HS-27A (cell line): ENCODE measurements around the gene OSBPL1A.

Experiments used
- DNase-seq: peaks from one replicate; pipeline ENCODE4 v3.0.0-alpha.2; 2012; ENCODE audit warnings: low read depth, missing footprints

The OSBPL1A gene

GRCh38 chr18:24267878-24268277 is 129.7 kb downstream of the OSBPL1A start:
- DNase-seq: no peak

DNA sequence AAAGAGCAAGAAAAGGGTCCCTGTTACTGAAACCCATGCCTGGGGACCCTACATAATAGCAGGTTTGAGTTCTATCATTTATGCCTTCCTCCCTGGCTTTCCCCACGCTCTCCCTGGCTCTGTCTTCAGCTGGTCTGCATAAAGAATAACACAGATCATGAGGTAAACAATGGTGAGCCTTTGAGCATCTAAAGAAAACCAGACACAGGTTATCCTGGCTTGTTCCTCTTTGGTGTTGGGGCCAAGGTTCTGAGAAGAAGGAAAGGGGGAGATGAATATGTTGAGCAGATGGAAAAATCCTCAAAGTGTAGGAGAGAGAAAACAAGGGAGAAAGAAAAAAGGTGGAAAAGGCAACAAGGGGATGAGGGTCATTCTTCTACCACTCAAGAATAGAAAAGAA is 131.5 kb downstream of the OSBPL1A start:
- DNase-seq: no peak

GRCh38 chr18:24265502-24266064 is 132.0 kb downstream of the OSBPL1A start:
- no peak for DNase-seq

DNA sequence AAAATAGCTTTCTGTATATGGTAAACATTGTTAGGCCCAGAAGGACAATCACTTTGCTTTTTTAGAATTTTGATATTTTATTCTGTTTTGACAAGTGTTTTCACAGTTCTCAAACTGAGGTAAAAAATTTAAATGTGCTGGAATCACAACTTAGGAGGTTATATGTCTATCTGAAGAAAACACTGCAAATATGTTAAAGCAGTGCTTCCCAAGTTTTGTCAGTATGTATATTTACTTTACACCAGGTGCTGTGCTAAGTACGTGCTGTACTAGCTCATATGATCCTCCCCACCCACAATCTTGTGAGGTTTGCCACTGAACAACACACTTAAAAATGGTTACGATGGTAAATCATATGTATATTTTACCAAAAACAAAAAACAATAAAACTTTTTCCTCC is 134.6 kb downstream of the OSBPL1A start:
- no peak for DNase-seq

GRCh38 chr18:24262087-24262486 is 135.5 kb downstream of the OSBPL1A start:
- DNase-seq: no peak

DNA sequence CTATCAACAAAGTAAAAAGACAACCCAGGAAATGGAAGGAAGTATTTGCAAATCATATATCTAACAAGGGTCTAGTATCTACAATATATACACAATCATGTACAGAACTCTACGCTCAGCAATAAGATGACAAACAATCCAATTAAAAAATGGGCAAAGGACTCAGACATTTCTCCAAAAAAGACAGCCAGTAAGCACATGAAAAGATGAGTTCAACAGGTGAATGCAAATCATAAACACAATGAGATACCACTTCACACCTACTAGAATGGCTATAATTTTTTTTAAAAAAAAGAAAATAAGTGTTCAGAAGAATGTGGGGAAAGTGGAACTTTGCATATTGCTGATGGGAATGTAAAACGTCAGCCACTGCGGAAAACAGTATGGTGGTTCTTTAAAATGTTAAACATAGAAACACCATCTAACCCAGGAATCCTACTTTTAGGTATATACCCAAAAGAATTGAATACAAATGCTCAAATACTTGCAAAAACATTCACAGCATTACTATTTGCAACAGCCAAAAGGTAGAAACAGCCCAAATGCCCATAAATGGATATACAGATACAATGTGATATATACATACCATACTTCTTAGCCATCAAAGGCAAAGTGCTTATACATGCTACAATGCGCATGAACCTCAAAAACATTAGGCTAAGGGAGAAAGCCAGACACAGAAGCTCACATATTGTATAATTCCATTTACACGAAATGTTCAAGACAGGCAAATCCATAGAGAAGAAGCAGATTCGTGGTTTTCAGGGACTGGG is 137.6 kb downstream of the OSBPL1A start:
- no peak for DNase-seq

DNA sequence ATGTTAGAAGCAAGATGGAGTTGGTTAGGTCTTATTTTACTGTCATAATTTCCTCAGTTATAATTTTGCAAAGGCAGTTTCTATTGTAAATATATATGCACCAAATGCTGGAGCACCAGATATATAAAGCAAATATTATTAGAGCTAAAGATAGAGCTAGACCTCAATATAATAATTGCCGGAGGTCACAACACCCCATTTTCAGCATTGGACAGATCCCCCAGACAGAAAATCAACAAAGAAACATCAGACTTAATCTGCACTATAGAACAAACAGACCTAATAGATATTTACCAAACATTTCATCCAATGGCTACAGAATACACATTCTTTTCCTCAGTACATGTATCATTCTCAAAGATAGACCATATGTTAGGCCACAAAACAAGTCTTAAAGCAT is 143.6 kb downstream of the OSBPL1A start:
- DNase-seq: no peak

DNA sequence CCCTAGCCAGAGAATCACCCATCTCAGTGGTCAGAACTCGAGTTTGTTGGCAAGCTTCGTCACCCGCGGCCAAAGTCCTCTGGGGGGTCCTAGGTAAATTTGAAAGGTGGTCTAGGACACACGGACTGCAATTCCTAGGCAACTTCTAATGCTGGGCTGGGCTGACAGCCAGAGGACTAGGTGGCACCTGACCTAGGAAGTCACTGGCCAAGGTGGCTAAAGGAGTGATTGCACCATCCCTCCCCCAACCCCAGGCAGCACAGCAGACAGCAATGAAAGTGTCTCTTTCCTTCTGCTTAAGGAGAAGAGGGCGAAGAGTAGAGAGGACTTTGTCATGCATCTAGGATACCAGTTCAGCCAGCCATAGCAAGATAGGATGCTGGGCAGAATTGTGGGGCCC is 147.9 kb downstream of the OSBPL1A start:
- no peak for DNase-seq

DNA sequence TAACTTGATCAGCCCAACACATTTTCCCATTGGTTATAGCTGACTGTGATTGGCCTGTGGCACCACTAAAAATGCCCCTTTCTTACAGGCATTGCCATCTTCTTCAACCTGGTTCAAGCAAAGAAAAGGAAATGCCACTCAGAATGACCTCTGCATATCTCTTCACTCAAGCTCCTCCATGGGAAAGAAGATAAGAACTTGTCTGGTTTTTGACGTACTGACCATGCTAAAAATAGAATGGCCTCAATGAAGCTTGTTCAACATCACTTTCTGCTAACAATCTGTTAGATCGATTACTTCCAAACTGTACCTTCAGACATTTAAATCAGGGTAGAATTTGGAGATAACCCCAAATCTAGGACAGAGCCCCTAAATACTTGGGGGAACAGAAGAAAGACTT is 149.3 kb downstream of the OSBPL1A start:
- no peak for DNase-seq

DNA sequence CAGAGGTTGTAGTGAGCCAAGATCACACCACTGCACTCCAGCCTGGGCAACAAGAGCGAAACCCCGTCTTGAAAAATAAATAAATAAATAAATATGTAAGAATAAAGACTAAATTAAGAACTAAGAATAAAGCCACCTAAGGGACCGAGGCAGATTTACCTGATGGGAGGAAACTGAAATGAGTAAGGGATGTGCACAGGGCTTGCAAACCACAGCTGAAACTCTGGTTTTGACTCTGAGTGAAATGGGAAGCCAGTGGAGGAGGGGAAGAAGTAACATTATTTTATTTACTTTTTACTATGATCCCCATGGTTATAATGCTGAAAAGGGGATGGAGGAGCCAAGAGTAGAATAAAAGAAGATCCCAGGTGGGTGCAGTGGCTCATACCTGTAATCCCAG is 151.5 kb downstream of the OSBPL1A start:
- DNase-seq: no peak

- no peak for DNase-seq
Observed at GRCh38 chr18:24244698-24245097, 152.9 kb downstream of the OSBPL1A start.

DNA sequence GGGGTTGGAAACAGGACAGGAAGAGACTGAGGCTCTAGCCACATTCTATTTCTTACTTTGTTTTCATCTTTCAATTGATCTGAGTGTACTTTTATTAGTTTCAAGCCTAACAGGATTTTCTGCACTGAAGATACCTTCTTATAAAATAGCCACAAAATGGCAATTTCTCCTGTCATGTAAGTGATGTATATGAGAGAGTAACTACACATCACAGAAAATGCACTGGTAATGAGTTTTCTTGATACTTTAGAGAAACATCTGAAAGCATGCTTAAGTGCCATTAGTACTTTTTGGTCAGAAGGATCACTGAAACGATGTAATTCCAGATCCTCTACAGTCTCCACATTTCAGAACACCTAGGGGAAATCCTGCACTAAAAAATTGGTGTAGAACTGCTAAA is 153.9 kb downstream of the OSBPL1A start:
- no peak for DNase-seq

GRCh38 chr18:24239341-24239740 is 158.3 kb downstream of the OSBPL1A start:
- no peak for DNase-seq

GRCh38 chr18:24238387-24238786 is 159.2 kb downstream of the OSBPL1A start:
- no peak for DNase-seq

GRCh38 chr18:24234850-24235418 is 162.7 kb downstream of the OSBPL1A start:
- DNase-seq: no peak

DNA sequence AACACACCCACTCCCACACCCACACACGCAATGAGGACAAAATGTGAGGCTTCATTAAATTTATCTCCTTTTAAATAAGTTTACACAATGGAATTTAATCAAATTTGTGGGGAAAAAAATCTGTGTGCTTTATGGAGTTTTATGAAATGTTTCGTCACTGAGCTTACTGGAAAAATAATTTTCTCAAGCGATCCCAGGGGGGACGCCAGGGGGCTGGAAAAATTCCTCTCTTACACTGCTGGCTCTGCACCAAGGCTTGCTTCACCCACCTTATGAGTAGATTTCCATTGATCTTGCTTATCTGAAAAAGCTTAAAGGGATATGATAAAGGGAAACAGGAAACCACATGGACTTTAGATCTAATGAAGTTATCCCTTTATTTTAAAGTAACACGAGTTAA is 163.3 kb downstream of the OSBPL1A start:
- no peak for DNase-seq

DNA sequence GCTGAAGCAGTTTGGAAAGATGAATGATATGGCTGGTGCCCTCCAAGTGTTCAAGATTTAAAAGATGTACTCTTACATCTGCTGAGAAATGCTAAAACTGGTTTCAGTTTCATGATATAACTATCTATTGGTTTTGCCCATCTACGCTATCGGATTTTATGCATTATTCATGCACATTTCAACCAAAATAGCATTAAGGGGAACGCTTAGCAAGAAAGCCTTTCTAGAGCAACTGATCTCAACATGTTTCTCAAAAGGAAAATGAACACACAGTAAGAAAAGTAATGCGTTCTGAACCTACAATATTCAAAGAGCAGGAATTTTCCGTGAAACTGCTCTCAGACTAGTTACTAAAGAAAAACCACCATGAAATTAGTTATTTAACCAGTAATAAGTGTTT is 164.8 kb downstream of the OSBPL1A start:
- no peak for DNase-seq

DNA sequence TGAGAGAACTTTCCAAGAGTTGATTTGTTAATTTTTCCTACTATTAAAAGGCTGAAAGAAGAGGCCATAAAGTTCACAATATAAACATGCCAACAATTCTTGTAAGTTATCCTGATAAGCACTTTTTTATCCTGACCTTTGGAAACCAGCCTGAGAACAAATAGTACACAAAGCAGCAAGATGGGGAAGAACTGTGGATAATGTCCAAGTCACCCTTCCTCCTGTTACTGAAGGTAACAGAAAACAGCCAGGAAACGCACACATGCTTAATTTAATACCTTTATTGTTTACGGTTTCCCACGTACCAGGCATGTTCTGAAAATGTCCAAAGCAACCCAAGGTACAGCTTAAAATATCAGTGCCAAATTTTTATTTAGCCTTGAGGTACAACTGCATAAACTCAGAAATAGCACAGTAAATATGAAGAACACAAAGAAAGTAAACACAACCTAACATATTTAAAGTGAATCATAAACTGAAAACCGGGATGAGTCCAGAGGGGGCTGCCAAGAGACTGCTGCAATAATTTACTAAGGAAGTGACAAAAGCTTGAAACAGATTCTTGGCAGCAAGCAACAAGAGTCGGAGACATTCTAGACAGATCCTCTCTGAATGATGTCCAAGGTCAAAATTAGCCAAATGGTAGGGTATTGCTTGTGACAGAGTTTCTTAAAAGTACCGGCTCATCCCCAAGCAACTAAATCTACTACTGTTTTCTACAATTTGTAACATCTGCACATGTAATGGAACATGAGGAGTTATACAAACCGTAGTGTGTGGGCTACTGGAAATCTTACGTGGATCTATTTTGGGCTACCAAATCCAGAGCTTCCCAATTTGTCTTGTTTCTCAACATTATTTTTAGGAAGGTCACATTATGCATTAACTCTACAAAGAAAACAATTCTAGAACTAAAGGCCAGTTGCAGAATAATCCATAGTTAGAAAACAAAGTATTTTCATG is 165.6 kb downstream of the OSBPL1A start:
- DNase-seq: no peak

DNA sequence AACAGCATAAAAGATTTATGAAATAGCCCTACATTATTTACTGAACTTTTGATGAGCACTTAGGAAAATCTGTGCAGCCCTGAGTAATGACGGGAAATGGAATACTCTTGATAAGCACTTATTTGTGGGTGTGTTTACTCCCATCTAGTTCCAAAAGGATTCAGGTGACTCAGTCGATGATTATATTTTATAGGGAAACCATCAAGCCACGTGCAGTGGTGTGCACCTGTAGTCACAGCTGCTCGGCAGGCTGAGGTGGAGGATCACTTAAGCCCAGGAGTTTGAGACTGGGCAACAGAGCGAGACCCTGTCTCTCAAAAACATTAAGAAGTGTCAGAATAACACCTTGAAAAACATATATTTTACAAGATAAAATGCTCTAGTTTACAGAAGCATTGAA is 166.9 kb downstream of the OSBPL1A start:
- no peak for DNase-seq

- DNase-seq: no peak
Observed at GRCh38 chr18:24228667-24229041, 169.0 kb downstream of the OSBPL1A start.

DNA sequence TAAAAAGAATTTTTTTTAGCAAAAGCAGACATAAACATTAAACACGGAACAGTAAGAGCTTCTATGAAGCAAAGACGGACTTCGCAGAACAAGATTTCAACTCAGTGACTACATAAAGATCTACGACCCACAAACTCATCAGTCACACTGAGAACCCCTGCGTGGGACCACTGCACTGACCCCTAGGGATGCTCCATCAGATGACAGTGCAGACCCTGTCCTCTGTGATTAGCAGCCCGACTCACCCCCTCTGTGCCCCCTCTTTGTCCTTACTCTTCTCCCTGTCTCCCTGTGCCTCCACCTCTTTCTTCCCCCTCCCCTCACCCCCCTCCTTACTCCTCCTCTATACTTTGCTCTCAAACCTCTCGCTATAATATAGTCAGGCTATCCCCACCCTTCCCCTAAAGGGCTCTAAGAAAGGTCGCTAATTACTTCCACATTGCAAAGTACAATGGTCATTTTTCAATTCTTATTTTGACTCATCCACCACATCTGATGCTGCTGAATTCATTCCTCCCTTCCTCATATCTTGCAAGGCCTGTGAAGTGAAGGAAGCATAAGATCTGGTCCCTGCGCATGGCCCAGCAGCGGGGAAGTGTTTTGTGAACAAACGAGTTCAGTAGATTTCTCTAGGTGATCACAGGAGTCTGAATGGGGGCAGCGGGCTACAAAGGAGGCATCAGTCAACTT is 169.5 kb downstream of the OSBPL1A start:
- DNase-seq: no peak

- no peak for DNase-seq
Observed at GRCh38 chr18:24220318-24220688, 177.3 kb downstream of the OSBPL1A start.
